CD1c-positive myeloid dendritic cell (primary cell): ENCODE data around the gene FGFR4.
A peak's percentile ranks its signal among the peaks of the same experiment; 100 is the strongest.

Experiments
- DNase-seq: peaks from one replicate; pipeline ENCODE4 v3.0.0-alpha.2; 2016; ENCODE audit errors: extremely low spot score

The FGFR4 gene

GRCh38 chr5:177132136-177133095 is 45.7 kb downstream of the FGFR4 start:
- DNase-seq: peak; percentile 24

DNA sequence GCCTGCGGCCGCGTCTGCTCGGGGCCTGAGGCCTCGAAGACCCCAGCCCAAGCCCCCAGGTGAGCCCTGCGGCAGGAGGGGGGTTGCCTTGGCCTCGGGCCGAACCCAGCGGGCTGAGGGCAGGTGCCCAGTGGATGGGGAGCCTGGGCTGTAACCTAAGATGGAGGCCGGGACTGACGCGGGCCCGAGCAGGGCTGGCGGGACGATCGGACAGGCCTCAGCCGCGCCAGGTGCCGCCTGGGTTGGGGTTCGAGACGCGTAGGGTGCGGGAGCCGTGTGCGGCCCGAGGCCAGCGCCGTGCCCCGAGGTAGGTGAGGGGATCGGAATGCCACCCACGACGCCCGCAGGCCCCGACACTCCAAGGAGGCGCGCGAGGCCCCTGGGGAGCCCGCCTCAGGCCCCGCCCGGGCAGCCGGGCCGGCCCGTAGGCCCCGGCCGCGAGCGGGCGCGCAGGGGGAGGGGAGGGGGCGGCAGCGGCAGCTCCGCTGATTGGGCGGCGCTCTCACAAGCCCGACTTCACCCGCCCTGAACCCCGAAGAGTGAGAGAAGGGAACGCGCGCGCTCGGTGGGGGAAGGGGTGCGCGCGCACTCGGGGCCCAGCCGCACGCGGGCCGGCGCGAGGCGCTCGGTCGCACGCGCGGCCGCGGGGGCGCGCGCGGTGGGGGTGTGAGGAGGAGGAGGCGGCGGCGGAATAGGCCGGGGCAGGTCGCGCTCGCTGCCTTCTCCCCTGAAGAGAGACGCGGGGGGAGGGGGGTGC is 46.6 kb downstream of the FGFR4 start, which contains the start of gene NSD1:
NSD1 (plus strand) TSS at position 678 of the 757 bp plus-strand sequence. CDS start 1,331 bp downstream, outside the sequence.
- DNase-seq: peak; percentile 90

GRCh38 chr5:177133853-177134696 is 47.4 kb downstream of the FGFR4 start:
- peak; percentile 68 for DNase-seq

- no peak for DNase-seq
Observed at GRCh38 chr5:177134697-177135225, 48.0 kb downstream of the FGFR4 start.

DNA sequence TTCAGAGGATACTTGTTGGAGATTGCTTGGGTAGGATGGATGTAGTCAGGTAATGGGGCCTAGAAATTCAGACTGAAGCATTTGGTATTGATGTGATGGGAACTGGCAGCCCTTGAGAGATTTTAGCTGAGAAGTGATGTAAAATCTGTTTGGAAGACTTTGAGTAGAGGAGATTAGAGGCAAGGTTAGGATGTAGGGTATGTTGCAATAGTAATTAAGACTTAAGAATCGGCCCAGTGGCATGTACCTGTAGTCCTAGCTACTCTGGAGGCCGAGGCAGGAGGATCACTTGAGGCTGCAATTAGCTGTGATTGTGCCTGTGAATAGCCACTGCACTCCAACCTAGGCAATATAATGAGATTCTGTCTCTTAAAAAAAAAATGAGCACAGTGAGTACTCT is 53.6 kb downstream of the FGFR4 start:
- no peak for DNase-seq

DNA sequence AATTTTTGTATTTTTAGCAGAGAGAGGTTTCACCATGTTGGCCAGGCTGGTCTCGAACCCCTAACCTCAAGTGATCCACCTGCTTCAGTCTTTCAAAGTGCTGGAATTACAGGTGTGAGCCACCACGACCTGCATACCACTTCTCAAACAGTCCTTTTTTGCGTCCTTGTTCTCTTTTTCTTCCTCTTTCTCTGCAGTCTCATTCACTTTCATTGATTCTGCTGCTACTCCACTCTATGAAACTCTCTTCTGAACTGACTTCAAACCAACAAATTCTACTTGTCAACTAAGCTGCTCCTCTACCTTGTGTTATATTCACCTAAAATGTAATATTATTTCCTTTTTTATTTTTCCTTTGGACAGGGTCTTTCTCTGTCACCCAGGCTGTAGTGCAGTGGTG is 54.8 kb downstream of the FGFR4 start:
- no peak for DNase-seq

- no peak for DNase-seq
Observed at GRCh38 chr5:177142098-177142611, 55.4 kb downstream of the FGFR4 start.

- no peak for DNase-seq
Observed at GRCh38 chr5:177142778-177143177, 56.1 kb downstream of the FGFR4 start.

GRCh38 chr5:177146891-177147638 is 60.4 kb downstream of the FGFR4 start:
- no peak for DNase-seq
